Activated CD4-positive, alpha-beta memory T cell treated with anti-CD3 and anti-CD28 coated beads for 36 hours (primary cell): ENCODE results near the gene AK9. TPM values are rescaled to one million over a fixed set of nuclear protein-coding genes. Genes with fewer than 3 reads are reported as not detected.

Experiments used
- CTCF ChIA-PET: fragments of 350-600 bp; sonication (Branson Sonifier 250); formaldehyde crosslinking; loops from one replicate; lab custom pipeline; 2021; ENCODE audit warnings: antibody characterized with exemption, inconsistent platforms; lab: Charles Lee
- POLR2A ChIA-PET: fragments of 350-600 bp; sonication (Branson Sonifier 250); formaldehyde crosslinking; loops from one replicate; lab custom pipeline; 2021; ENCODE audit warnings: antibody characterized with exemption; lab: Charles Lee
- DNase-seq: peaks from one replicate; pipeline ENCODE4 v3.0.0-alpha.2; 2020
- H3K27ac Mint-ChIP-seq: one replicate; pipeline ENCODE4 v1.8.0; 2021; ENCODE audit warnings: mixed read lengths
- H3K27me3 Mint-ChIP-seq: one replicate; pipeline ENCODE4 v1.8.0; 2021; ENCODE audit warnings: mixed read lengths
- H3K36me3 Mint-ChIP-seq: one replicate; pipeline ENCODE4 v1.8.0; 2021; ENCODE audit warnings: mixed read lengths
- H3K4me1 Mint-ChIP-seq: one replicate; pipeline ENCODE4 v1.8.0; 2021; ENCODE audit warnings: low read depth, mixed read lengths
- H3K4me3 Mint-ChIP-seq: one replicate; pipeline ENCODE4 v1.8.0; 2021; ENCODE audit warnings: mild to moderate bottlenecking, mixed read lengths
- H3K9me3 Mint-ChIP-seq: one replicate; pipeline ENCODE4 v1.8.0; 2021; ENCODE audit warnings: mixed read lengths
- intact Hi-C: fragments of 100-400 bp; cut with micrococcal nuclease; formaldehyde crosslinking; loops from one replicate; pipeline ENCODE4 v1.15.1; 2023
- total RNA-seq, 2 experiments: library from RNA; stranded (reverse); gene quantifications; one replicate each; pipeline ENCODE4 v1.2.3, GENCODE V29; 2021

The AK9 gene
- total RNA-seq, 2 experiments from 2014 or later: 2.2 to 2.8 TPM

GRCh38 chr6:109477184-109477583 is 213.8 kb downstream of the AK9 start:
- Mint-ChIP-seq H3K27me3 (no peaks in the 10 kb centered on the region), H3K9me3 (no peaks in the 10 kb centered on the region), H3K4me1 (peaks cover 84% of the 10 kb centered on the region), H3K36me3 (peaks cover 71% of the 10 kb centered on the region), H3K4me3 (peak overlapping the region; percentile 76), H3K27ac (peak overlapping the region; percentile 9)
- intact Hi-C loops: no loop called here
- DNase-seq: no peak
- CTCF ChIA-PET: no interaction called here
- POLR2A ChIA-PET: no interaction called here

DNA sequence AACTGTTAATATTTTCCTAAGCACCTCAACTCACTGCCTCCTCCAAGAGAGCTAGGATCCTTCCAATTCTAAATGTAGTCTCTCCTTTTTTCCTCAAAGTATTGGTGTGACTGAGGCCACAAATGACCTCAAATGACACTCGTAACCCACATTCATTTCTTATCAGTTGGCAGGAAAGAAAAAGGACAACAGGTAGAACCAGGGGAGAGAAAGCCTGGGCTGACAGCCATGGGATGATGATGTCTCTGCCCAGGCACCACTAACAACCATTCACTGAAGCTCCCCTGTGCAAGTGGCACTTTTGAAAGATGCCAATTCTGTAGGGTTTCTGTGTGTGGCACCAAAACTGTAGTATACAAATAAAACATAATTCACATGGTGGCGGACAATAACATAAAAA is 215.4 kb downstream of the AK9 start:
- no peak for DNase-seq
- ChIA-PET CTCF (no interaction called here), POLR2A (no interaction called here)
- peaks cover 84% of the 10 kb centered on the region for H3K4me1 Mint-ChIP-seq
- no peak overlapping the region for H3K4me3 Mint-ChIP-seq
- H3K9me3 Mint-ChIP-seq: no peaks in the 10 kb centered on the region
- intact Hi-C loops: loop anchor here (1.0 kb wide), 1 partner anchor 8 kb away; the partner anchor contains the start of gene ZBTB24
- H3K36me3 Mint-ChIP-seq: peaks cover 74% of the 10 kb centered on the region
- H3K27me3 Mint-ChIP-seq: no peaks in the 10 kb centered on the region
- peak overlapping the region; percentile 55 for H3K27ac Mint-ChIP-seq

DNA sequence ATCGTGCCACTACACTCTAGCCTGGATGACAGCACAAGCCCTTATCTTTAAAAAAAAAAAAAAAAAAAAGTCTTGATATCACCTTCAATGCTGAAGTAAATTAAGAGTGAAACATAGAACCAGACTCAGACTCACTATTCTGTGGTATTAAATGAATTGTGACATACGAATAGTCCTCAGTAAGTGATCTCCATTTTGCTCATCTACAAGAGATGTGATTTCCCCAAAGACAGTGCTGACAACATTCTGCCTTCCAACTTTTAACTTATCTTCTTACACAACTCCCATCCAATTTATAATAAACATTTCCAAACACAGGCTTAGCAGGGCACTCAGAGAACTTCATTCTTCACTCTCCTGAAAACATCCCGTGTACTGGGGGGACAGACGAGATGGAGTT is 216.0 kb downstream of the AK9 start:
- POLR2A ChIA-PET: no interaction called here
- H3K9me3 Mint-ChIP-seq: no peaks in the 10 kb centered on the region
- peak overlapping the region; percentile 72 for H3K27ac Mint-ChIP-seq
- H3K27me3 Mint-ChIP-seq: no peaks in the 10 kb centered on the region
- intact Hi-C loops: loop anchor here (1.0 kb wide), 1 partner anchor 8 kb away; the partner anchor contains the start of gene ZBTB24
- no peak overlapping the region for H3K4me3 Mint-ChIP-seq
- peaks cover 73% of the 10 kb centered on the region for H3K36me3 Mint-ChIP-seq
- no peak for DNase-seq
- peaks cover 81% of the 10 kb centered on the region for H3K4me1 Mint-ChIP-seq
- CTCF ChIA-PET: no interaction called here

DNA sequence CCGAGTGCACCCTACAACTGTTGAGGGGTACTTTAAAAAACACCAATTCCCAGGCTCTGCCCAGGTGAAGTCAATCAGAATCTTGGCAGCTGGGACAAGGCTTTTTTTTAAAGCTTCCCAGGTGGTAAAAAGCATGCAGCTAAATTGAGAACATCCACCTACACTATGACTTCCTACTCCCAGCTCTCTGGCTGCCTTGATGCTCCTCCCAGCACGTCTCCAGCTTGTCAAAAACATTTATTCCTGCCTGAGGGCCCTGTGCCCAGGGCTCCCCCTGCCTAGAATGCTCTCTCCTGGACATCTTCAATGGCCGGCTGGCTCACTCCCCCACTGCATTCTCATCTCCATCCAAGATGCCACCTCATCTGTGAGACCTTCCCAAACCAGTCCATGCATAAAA is 217.9 kb downstream of the AK9 start:
- Mint-ChIP-seq H3K9me3 (no peaks in the 10 kb centered on the region), H3K36me3 (peaks cover 75% of the 10 kb centered on the region), H3K4me1 (peaks cover 75% of the 10 kb centered on the region), H3K4me3 (no peak overlapping the region), H3K27me3 (no peaks in the 10 kb centered on the region), H3K27ac (no peak overlapping the region)
- no peak for DNase-seq
- POLR2A ChIA-PET: interaction anchor here (1.0 to 1.7 kb wide), 3 partner anchors 9 to 18 kb away, joined by 3 to 4 read pairs (median 3); partner anchors contain the start of gene MICAL1
- intact Hi-C loops: no loop called here
- CTCF ChIA-PET: interaction anchor here (0.6 to 1.7 kb wide), 2 partner anchors 9 to 90 kb away, joined by 3 to 6 read pairs; no protein-coding TSS in a partner anchor

DNA sequence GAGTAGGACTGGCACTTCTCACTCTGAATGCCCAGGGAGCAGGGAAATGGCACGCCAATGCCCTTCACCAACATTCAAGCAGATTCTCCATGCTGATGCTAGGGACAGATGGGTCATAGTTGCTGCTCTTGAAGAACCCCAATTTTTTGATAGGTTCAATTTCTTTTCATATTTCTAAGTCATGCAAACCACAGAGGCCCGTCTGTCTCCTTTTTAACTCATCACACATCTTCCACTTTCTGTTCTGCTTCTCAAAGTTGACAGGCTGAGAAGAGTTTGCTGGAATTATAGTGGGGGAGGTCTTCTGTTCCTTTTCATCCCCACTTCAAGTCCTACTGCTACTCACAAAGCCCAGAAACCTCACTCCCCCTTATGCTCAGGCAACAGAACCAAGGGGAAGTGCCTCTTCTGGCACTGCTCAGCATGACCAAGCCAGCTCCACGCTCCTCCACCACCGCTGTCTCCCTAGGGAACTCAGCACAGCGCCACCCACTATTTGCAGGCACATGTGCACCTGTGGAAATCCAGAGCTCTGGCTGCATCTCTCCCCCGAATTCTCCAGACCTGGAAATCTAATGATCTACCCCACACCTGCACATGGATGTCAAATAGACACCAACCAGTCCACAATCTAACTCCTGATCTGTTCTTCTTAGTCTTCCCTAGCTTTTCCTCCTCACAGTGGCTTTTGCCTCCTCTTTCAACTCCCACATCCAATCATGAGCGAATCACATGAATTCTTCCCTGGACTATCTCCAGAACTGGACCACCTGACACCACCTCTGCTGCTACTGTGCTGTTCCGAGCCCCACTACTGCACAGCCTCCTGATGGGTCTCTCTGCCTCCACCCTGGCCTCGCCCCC is 218.6 kb downstream of the AK9 start:
- no peaks in the 10 kb centered on the region for H3K9me3 Mint-ChIP-seq

GRCh38 chr6:109471105-109471810 is 219.7 kb downstream of the AK9 start:
- CTCF ChIA-PET: no interaction called here
- DNase-seq: no peak
- Mint-ChIP-seq H3K36me3 (peaks cover 78% of the 10 kb centered on the region), H3K4me1 (peaks cover 72% of the 10 kb centered on the region), H3K4me3 (no peak overlapping the region), H3K9me3 (no peaks in the 10 kb centered on the region), H3K27ac (peak overlapping the region; percentile 68), H3K27me3 (no peaks in the 10 kb centered on the region)
- intact Hi-C loops: no loop called here
- POLR2A ChIA-PET: interaction anchor here (3.0 kb wide), 1 partner anchor 12 kb away, joined by 11 read pairs; no protein-coding TSS in a partner anchor

More for the DNA sequence above, 218.6 kb downstream of the AK9 start:
- ChIA-PET POLR2A (interaction anchor here (1.0 to 1.7 kb wide), 3 partner anchors 10 to 17 kb away, joined by 3 to 4 read pairs (median 3); partner anchors contain the start of gene MICAL1), CTCF (interaction anchor here (1.7 kb wide), 1 partner anchor 9 kb away, joined by 6 read pairs; no protein-coding TSS in a partner anchor)
- peaks cover 76% of the 10 kb centered on the region for H3K36me3 Mint-ChIP-seq
- DNase-seq: no peak
- H3K27me3 Mint-ChIP-seq: no peaks in the 10 kb centered on the region
- peaks cover 73% of the 10 kb centered on the region for H3K4me1 Mint-ChIP-seq
- intact Hi-C loops: loop anchor here (1.0 kb wide), 1 partner anchor 14 kb away; no protein-coding TSS in a partner anchor
- H3K27ac Mint-ChIP-seq: peak overlapping the region; percentile 68
- H3K4me3 Mint-ChIP-seq: no peak overlapping the region

DNA sequence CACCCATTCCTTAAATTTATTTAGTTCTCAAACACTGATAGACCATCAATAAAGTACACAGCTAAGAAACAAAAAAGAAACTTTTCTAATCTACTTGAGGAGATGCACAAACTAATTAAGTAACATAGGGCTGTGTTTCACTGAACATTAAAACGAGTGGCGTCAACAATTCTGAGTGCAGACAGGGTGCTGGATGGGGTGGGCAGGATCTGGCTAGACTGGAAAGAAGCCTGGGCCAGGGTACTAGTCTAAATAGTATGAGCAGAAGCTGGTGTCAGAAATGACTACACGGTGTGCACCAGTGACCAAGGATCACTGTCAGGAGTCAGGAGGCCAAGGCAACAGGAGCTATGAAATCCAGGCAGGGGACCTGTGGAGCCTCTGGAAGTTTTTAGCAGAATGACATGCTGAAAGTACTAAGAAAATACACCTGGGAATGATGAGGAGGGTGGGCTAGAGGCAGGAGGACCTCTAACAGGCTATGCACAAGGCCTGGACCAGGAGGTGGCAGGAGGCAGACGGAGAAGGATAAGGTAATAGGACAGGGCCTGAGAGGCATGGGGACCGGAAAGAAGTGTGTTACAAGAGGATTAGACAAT is 221.3 kb downstream of the AK9 start:
- H3K4me1 Mint-ChIP-seq: peaks cover 72% of the 10 kb centered on the region

DNA sequence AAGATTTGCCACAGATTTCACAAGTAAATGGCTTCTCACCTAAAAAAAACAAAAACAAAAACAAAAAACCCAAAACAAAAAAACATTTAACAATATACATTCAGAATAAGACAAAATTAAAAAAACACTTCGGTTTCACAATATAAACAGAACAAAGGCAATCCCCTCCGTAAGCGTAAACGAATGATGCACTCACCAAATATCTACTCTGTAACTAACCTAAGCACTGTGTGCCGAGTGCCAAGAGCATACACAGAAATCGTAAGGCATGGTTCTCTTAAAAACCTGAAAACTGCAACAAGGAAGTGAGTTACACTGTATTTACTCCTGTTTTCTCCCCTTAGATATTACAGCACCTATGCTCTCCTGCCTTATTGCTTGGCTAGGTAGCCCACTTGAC is 223.3 kb downstream of the AK9 start:
- no peak overlapping the region for H3K4me3 Mint-ChIP-seq
- ChIA-PET POLR2A (no interaction called here), CTCF (no interaction called here)
- no peak for DNase-seq
- no peaks in the 10 kb centered on the region for H3K9me3 Mint-ChIP-seq
- peak overlapping the region; percentile 6 for H3K27ac Mint-ChIP-seq
- intact Hi-C loops: no loop called here
- H3K4me1 Mint-ChIP-seq: peaks cover 67% of the 10 kb centered on the region
- peaks cover 75% of the 10 kb centered on the region for H3K36me3 Mint-ChIP-seq
- no peaks in the 10 kb centered on the region for H3K27me3 Mint-ChIP-seq

More for the DNA sequence above, 221.3 kb downstream of the AK9 start:
- Mint-ChIP-seq H3K27ac (no peak overlapping the region), H3K4me3 (no peak overlapping the region), H3K27me3 (no peaks in the 10 kb centered on the region), H3K36me3 (peaks cover 79% of the 10 kb centered on the region), H3K9me3 (no peaks in the 10 kb centered on the region)
- ChIA-PET POLR2A (interaction anchor here (3.0 kb wide), 1 partner anchor 10 kb away, joined by 11 read pairs; no protein-coding TSS in a partner anchor), CTCF (interaction anchor here (1.3 kb wide), 1 partner anchor 570 kb away, joined by 4 read pairs; no protein-coding TSS in a partner anchor)
- intact Hi-C loops: no loop called here
- DNase-seq: no peak

DNA sequence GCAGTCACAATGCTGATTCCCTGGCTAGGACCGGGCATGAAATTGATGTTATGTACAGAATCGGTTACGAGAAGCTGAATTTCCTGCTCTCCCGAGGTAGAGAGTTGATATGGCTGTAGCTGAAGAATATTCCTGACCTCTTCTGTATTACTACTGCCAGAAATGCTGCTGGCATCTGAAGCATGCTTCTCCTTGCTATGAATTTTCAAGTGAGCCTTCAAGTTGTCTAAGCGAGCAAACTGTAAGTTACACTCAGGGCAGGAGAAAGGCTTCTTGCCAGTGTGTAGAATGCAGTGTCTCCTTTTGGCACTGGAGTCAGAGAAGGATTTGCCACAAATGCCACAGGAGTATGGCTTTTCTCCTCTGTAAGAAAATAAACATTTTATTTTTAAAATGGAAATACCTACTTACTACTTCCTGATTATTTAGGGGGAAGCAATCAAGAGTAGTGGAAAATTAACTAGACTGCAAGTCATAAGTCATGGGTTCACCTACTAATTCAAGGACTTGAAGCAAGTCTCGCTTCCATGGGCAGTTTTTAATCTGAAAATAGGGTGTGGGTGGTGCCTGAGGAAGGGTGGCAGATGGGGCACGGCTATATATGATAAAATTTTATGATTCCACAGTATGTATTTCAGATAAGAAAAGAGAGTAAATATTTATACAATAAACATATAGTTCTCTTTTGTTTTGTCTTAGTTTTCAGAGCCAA is 224.6 kb downstream of the AK9 start:
- peaks cover 74% of the 10 kb centered on the region for H3K36me3 Mint-ChIP-seq
- H3K27ac Mint-ChIP-seq: peak overlapping the region; percentile 23

GRCh38 chr6:109465772-109466171 is 225.2 kb downstream of the AK9 start:
- peaks cover 58% of the 10 kb centered on the region for H3K4me1 Mint-ChIP-seq
- ChIA-PET CTCF (no interaction called here), POLR2A (interaction anchor here (1.1 kb wide), 1 partner anchor 15 kb away, joined by 3 read pairs; no protein-coding TSS in a partner anchor)
- no peak for DNase-seq
- no peaks in the 10 kb centered on the region for H3K27me3 Mint-ChIP-seq
- H3K36me3 Mint-ChIP-seq: peaks cover 74% of the 10 kb centered on the region
- peaks cover 4% of the 10 kb centered on the region for H3K9me3 Mint-ChIP-seq
- intact Hi-C loops: no loop called here
- H3K4me3 Mint-ChIP-seq: no peak overlapping the region
- H3K27ac Mint-ChIP-seq: peak overlapping the region; percentile 23

More for the DNA sequence above, 224.6 kb downstream of the AK9 start:
- H3K9me3 Mint-ChIP-seq: peaks cover 4% of the 10 kb centered on the region
- H3K27me3 Mint-ChIP-seq: no peaks in the 10 kb centered on the region
- intact Hi-C loops: no loop called here
- POLR2A ChIA-PET: interaction anchor here (1.1 kb wide), 1 partner anchor 14 kb away, joined by 3 read pairs; no protein-coding TSS in a partner anchor
- no peak for DNase-seq
- H3K4me1 Mint-ChIP-seq: peaks cover 63% of the 10 kb centered on the region
- CTCF ChIA-PET: no interaction called here
- H3K4me3 Mint-ChIP-seq: no peak overlapping the region
